ENCODE measurements around the gene OCRL.

GRCh38 chrX:129511689-129512088 lies 28.4 kb upstream of the OCRL start:
- TF ChIP-seq, protein P1, sequence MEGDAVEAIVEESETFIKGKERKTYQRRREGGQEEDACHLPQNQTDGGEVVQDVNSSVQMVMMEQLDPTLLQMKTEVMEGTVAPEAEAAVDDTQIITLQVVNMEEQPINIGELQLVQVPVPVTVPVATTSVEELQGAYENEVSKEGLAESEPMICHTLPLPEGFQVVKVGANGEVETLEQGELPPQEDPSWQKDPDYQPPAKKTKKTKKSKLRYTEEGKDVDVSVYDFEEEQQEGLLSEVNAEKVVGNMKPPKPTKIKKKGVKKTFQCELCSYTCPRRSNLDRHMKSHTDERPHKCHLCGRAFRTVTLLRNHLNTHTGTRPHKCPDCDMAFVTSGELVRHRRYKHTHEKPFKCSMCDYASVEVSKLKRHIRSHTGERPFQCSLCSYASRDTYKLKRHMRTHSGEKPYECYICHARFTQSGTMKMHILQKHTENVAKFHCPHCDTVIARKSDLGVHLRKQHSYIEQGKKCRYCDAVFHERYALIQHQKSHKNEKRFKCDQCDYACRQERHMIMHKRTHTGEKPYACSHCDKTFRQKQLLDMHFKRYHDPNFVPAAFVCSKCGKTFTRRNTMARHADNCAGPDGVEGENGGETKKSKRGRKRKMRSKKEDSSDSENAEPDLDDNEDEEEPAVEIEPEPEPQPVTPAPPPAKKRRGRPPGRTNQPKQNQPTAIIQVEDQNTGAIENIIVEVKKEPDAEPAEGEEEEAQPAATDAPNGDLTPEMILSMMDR (conservative IDR thresholded peaks at IDR 0.05 in 1 of 2, IDR thresholded peaks at IDR 0.05 in 1 of 2; ENCODE audit: low read depth in 1 of 2, low read length in 2 of 2): no peak
- TF ChIP-seq EZH2 (IDR thresholded peaks at IDR 0.05; ENCODE audit: low read length, missing control alignments): no peak
